GM12878 (cell line): ENCODE data around the gene CALY. TPM values are rescaled to one million over a fixed set of nuclear protein-coding genes. Genes with fewer than 3 reads are reported as not detected.

Experiments used
- CREM ChIP-seq: IDR thresholded peaks from 2 replicates; pipeline ENCODE4 v1.6.1; 2014; ENCODE audit warnings: antibody characterized with exemption, low read depth
- CTCF ChIP-seq, 3 experiments: IDR thresholded peaks in 2 of 3; conservative IDR thresholded peaks in 1 of 3; 2 replicates each; pipeline ENCODE4 v1.5.1; 2011; ENCODE audit warnings: low read depth in 3 of 3, low read length in 3 of 3, mild to moderate bottlenecking in 3 of 3, control low read depth in 2 of 3, moderate library complexity in 2 of 3, inconsistent platforms in 1 of 3, mixed read lengths in 1 of 3; ENCODE audit not compliant: control insufficient read depth in 2 of 3, insufficient read depth in 1 of 3; ENCODE audit errors: extremely low read depth in 1 of 3
- DPF2 ChIP-seq: fragments of 450-650 bp; IDR thresholded peaks from 2 replicates; pipeline ENCODE4 v1.6.1; 2017; ENCODE audit warnings: mild to moderate bottlenecking
- ELK1 ChIP-seq: IDR thresholded peaks from 2 replicates; pipeline ENCODE4 v1.6.1; 2012; ENCODE audit warnings: low read depth, low read length, improper control_type of control experiment
- FOXK2 ChIP-seq: fragments of 450-650 bp; IDR thresholded peaks from 2 replicates; pipeline ENCODE4 v1.6.1; 2017; ENCODE audit warnings: mild to moderate bottlenecking, moderate library complexity
- GABPA ChIP-seq: IDR thresholded peaks from 2 replicates; pipeline ENCODE4 v1.6.1; 2014; ENCODE audit warnings: antibody characterized with exemption, low read depth, mild to moderate bottlenecking, inconsistent platforms
- HDAC2 ChIP-seq: fragments of 200-600 bp; sonication (generic); IDR thresholded peaks from 2 replicates; pipeline ENCODE4 v1.6.1; 2017
- IKZF1 ChIP-seq: fragments of 450-650 bp; conservative IDR thresholded peaks from 2 replicates; pipeline ENCODE4 v1.6.1; 2017; ENCODE audit warnings: antibody characterized with exemption, mild to moderate bottlenecking
- JUND ChIP-seq: IDR thresholded peaks from 2 replicates; pipeline ENCODE4 v1.6.1; 2012; ENCODE audit warnings: low read depth, mild to moderate bottlenecking, low read length, improper control_type of control experiment, moderate library complexity
- LARP7 ChIP-seq: fragments of 450-650 bp; IDR thresholded peaks from 2 replicates; pipeline ENCODE4 v1.6.1; 2017; ENCODE audit warnings: mild to moderate bottlenecking
- NKRF ChIP-seq: fragments of 450-650 bp; conservative IDR thresholded peaks from 2 replicates; pipeline ENCODE4 v1.6.1; 2017; ENCODE audit warnings: mild to moderate bottlenecking, moderate library complexity
- NR2C1 ChIP-seq: fragments of 450-650 bp; IDR thresholded peaks from 2 replicates; pipeline ENCODE4 v1.6.1; 2017; ENCODE audit warnings: antibody characterized with exemption, mild to moderate bottlenecking, moderate library complexity
- NR2F1 ChIP-seq: fragments of 450-650 bp; conservative IDR thresholded peaks from 2 replicates; pipeline ENCODE4 v1.6.1; 2017; ENCODE audit warnings: mild to moderate bottlenecking
- PAX8 ChIP-seq: fragments of 450-650 bp; IDR thresholded peaks from 2 replicates; pipeline ENCODE4 v1.6.1; 2017; ENCODE audit warnings: mild to moderate bottlenecking, moderate library complexity
- POU2F2 ChIP-seq: IDR thresholded peaks from 3 replicates; pipeline ENCODE4 v1.6.1; 2011; ENCODE audit warnings: low read depth, mild to moderate bottlenecking, low read length, borderline replicate concordance
- RELA ChIP-seq: fragments of 450-650 bp; IDR thresholded peaks from 2 replicates; pipeline ENCODE4 v1.8.0; 2014; ENCODE audit warnings: borderline replicate concordance; ENCODE audit not compliant: partially characterized antibody
- SIX5 ChIP-seq: IDR thresholded peaks from 2 replicates; pipeline ENCODE4 v1.6.1; 2011; ENCODE audit warnings: mild to moderate bottlenecking, low read depth, low read length, moderate library complexity; ENCODE audit not compliant: severe bottlenecking
- SMARCA5 ChIP-seq: fragments of 450-650 bp; IDR thresholded peaks from 2 replicates; pipeline ENCODE4 v1.6.1; 2017; ENCODE audit warnings: mild to moderate bottlenecking
- STAT3 ChIP-seq: IDR thresholded peaks from 2 replicates; pipeline ENCODE4 v1.6.1; 2011; ENCODE audit warnings: low read depth, low read length, improper control_type of control experiment
- TAF1 ChIP-seq: IDR thresholded peaks from 2 replicates; pipeline ENCODE4 v1.6.1; 2011; ENCODE audit warnings: mild to moderate bottlenecking, low read depth, low read length, borderline replicate concordance
- ZNF207 ChIP-seq: fragments of 450-650 bp; IDR thresholded peaks from 2 replicates; pipeline ENCODE4 v1.6.1; 2014; ENCODE audit warnings: antibody characterized with exemption, mild to moderate bottlenecking, borderline replicate concordance
- ZNF217 ChIP-seq: fragments of 450-650 bp; IDR thresholded peaks from 2 replicates; pipeline ENCODE4 v1.6.1; 2017; ENCODE audit warnings: antibody characterized with exemption, mild to moderate bottlenecking
- ZNF274 ChIP-seq: IDR thresholded peaks from one replicate; pipeline ENCODE4 v1.8.0; 2011; ENCODE audit not compliant: insufficient read length, insufficient read depth
- polyA plus RNA-seq, 11 experiments: library from polyadenylated mRNA; depleted of rRNA in 4 of 11; unstranded in 6 of 11; stranded (reverse) in 5 of 11; fragments of >200 nt; fragmentation: Nextera tagmentation in 4 of 11; fragmentation: Illumina TruSeq in 1 of 11; extraction: Ambion mirVana in 4 of 11; extraction: Trizol in 1 of 11; gene quantifications; 1 replicate in 1 of 11; 2 replicates in 10 of 11; pipeline versions ENCODE4 v1.2.1 to v1.2.3, GENCODE V29; 2011 to 2016; ENCODE audit warnings: inconsistent platforms in 2 of 11, missing spikeins in 2 of 11, low read depth in 1 of 11
- total RNA-seq, 4 experiments: library from RNA; depleted of rRNA in 3 of 4; stranded (reverse); fragments of >200 nt in 3 of 4; fragmentation: Illumina TruSeq in 1 of 4; extraction: Trizol in 1 of 4; gene quantifications; 2 replicates each; pipeline versions ENCODE4 v1.2.1 to v1.2.3, GENCODE V29; 2013 to 2021
- TF ChIP-seq, protein P1 (sequence below): IDR thresholded peaks from 2 replicates; pipeline ENCODE4 v1.6.1; 2012; ENCODE audit warnings: mild to moderate bottlenecking, low read depth, low read length

Gene CALY
- total and polyA plus RNA-seq, 10 of the 15 experiments (the other 5 are each of a cell fraction or from before 2014, with no cell fraction given) = 0.07 TPM; not detected in 9

- TF ChIP-seq CREM (peak; percentile 91), CTCF (IDR thresholded peaks at IDR 0.05 in 2 of 3, conservative IDR thresholded peaks at IDR 0.05 in 1 of 3; ENCODE audit: control insufficient read depth in 2 of 3, extremely low read depth in 1 of 3, insufficient read depth in 1 of 3, low read depth in 3 of 3, low read length in 3 of 3) (peak in 2 of 3 experiments; percentile 18 to 20; a peak in 3 of 6 replicates), SMARCA5 (peak; percentile 86), JUND (no peak), NR2F1 (peak; percentile 81), RELA (peak; percentile 71), SIX5 (peak; percentile 37), NKRF (peak; percentile 89), FOXK2 (no peak), TAF1 (peak; percentile 52; the same call in 1 of the 2 replicates), DPF2 (peak; percentile 90), IKZF1 (peak; percentile 94), LARP7 (peak; percentile 99), STAT3 (no peak), ELK1 (0 out of 2 replicates have a peak, but pooled peaks have one; percentile 41), PAX8 (no peak), POU2F2 (peak; percentile 65; the same call in 1 of the 3 replicates), GABPA (peak; percentile 84), ZNF207 (peak; percentile 85; the same call in 1 of the 2 replicates), ZNF217 (peak; percentile 65; the same call in 1 of the 2 replicates), HDAC2 (no peak), ZNF274 (no peak), NR2C1 (peak; percentile 58)
- TF ChIP-seq, protein P1, sequence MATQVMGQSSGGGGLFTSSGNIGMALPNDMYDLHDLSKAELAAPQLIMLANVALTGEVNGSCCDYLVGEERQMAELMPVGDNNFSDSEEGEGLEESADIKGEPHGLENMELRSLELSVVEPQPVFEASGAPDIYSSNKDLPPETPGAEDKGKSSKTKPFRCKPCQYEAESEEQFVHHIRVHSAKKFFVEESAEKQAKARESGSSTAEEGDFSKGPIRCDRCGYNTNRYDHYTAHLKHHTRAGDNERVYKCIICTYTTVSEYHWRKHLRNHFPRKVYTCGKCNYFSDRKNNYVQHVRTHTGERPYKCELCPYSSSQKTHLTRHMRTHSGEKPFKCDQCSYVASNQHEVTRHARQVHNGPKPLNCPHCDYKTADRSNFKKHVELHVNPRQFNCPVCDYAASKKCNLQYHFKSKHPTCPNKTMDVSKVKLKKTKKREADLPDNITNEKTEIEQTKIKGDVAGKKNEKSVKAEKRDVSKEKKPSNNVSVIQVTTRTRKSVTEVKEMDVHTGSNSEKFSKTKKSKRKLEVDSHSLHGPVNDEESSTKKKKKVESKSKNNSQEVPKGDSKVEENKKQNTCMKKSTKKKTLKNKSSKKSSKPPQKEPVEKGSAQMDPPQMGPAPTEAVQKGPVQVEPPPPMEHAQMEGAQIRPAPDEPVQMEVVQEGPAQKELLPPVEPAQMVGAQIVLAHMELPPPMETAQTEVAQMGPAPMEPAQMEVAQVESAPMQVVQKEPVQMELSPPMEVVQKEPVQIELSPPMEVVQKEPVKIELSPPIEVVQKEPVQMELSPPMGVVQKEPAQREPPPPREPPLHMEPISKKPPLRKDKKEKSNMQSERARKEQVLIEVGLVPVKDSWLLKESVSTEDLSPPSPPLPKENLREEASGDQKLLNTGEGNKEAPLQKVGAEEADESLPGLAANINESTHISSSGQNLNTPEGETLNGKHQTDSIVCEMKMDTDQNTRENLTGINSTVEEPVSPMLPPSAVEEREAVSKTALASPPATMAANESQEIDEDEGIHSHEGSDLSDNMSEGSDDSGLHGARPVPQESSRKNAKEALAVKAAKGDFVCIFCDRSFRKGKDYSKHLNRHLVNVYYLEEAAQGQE = 0 out of 2 replicates have a peak, but pooled peaks have one; percentile 10
Measured at GRCh38 chr10:133308421-133309099, 28.1 kb downstream of the CALY start, which contains the start of the genes TUBGCP2 and ZNF511 (continued).
